A673 (cell line): ENCODE results near the gene TRMT112.

Experiments
- CTCF ChIP-seq: fragments of 300-800, 200-600 bp; sonication (generic); conservative IDR thresholded peaks from 2 replicates; pipeline ENCODE4 v1.5.1; 2017; ENCODE audit warnings: low read depth, mild to moderate bottlenecking, antibody characterized with exemption, low read length, moderate library complexity, mixed read lengths
- EZH2 ChIP-seq: fragments of 200-600 bp; sonication (generic); IDR thresholded peaks from 2 replicates; pipeline ENCODE4 v1.6.1; 2017; ENCODE audit warnings: borderline replicate concordance, low read depth, mild to moderate bottlenecking, mixed read lengths, antibody characterized with exemption, low read length; ENCODE audit not compliant: poor library complexity, severe bottlenecking

- TF ChIP-seq CTCF (no peak), EZH2 (no peak)
These were observed 29.5 kb downstream of the TRMT112 start for GRCh38 chr11:64287676-64288352.
